ENCODE measurements around the gene LRRTM4. TPM values are rescaled to one million over a fixed set of nuclear protein-coding genes. Genes with fewer than 3 reads are reported as not detected.

The LRRTM4 gene
- total and polyA plus RNA-seq, 2 experiments from 2014 or later = 4.5 to 15.4 TPM

GRCh38 chr2:76760367-76760704, 761.8 kb downstream of the LRRTM4 start:
- DNase-seq (ENCODE audit: low spot score) (no peak), ATAC-seq (no peak)
- Mint-ChIP-seq H3K27ac (peak overlapping the region; percentile 58; the same call in 1 of the 2 replicates), H3K4me1 (peaks cover 24% of the 10 kb centered on the region), H3K4me3 (no peak overlapping the region), H3K36me3 (ENCODE audit: low read depth) (no peaks in the 10 kb centered on the region), H3K27me3 (ENCODE audit: insufficient read depth, low read depth, poor library complexity) (no peaks in the 10 kb centered on the region), H3K9me3 (no peaks in the 10 kb centered on the region)
- peaks cover 4% of the 10 kb centered on the region; the same call in 1 of the 2 replicates for H3K9me2 ChIP-seq (ENCODE audit: insufficient read depth)
- H3K4me1 ChIP-seq (ENCODE audit: insufficient read depth) = peaks cover 19% of the 10 kb centered on the region
- H3K79me2 ChIP-seq (replicated peaks; ENCODE audit: insufficient read depth) = no peaks in the 10 kb centered on the region
- H3K4me3 ChIP-seq = no peak overlapping the region
- H3K27me3 ChIP-seq (ENCODE audit: insufficient read depth) = no peaks in the 10 kb centered on the region
- TF ChIP-seq STAT1 (IDR thresholded peaks at IDR 0.05; ENCODE audit: unreplicated experiment) (no peak), JUNB (IDR thresholded peaks at IDR 0.05; ENCODE audit: unreplicated experiment) (no peak), EZH2 (IDR thresholded peaks at IDR 0.05; ENCODE audit: low read depth, unreplicated experiment) (no peak), EZH2phosphoT487 (IDR thresholded peaks at IDR 0.05; ENCODE audit: unreplicated experiment) (no peak), ZNF331 (CRISPR knock-in tag; IDR thresholded peaks at IDR 0.05; ENCODE audit: low read depth) (no peak), ZNF114 (CRISPR knock-in tag; IDR thresholded peaks at IDR 0.05) (no peak), CTCF (conservative IDR thresholded peaks at IDR 0.05; ENCODE audit: low read depth in 2 of 2) (no peak), CREB1 (CRISPR knock-in tag; IDR thresholded peaks at IDR 0.05; ENCODE audit: low read depth) (no peak), NANOG (IDR thresholded peaks at IDR 0.05; ENCODE audit: borderline replicate concordance) (no peak), REST (IDR thresholded peaks at IDR 0.05; ENCODE audit: unreplicated experiment) (no peak), POLR2AphosphoS5 (IDR thresholded peaks at IDR 0.05; ENCODE audit: low read depth) (no peak), ZNF462 (CRISPR knock-in tag; IDR thresholded peaks at IDR 0.05) (no peak)
- TF ChIP-seq, protein P1, sequence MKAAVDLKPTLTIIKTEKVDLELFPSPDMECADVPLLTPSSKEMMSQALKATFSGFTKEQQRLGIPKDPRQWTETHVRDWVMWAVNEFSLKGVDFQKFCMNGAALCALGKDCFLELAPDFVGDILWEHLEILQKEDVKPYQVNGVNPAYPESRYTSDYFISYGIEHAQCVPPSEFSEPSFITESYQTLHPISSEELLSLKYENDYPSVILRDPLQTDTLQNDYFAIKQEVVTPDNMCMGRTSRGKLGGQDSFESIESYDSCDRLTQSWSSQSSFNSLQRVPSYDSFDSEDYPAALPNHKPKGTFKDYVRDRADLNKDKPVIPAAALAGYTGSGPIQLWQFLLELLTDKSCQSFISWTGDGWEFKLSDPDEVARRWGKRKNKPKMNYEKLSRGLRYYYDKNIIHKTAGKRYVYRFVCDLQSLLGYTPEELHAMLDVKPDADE (IDR thresholded peaks at IDR 0.05) = no peak
- no peaks in the 10 kb centered on the region for H3K36me3 ChIP-seq (ENCODE audit: insufficient read depth)
- no peak overlapping the region for H3K27ac ChIP-seq (ENCODE audit: low read depth)
- no peaks in the 10 kb centered on the region for H3F3A ChIP-seq (replicated peaks; ENCODE audit: low read depth)
- no peaks in the 10 kb centered on the region for H4K20me1 ChIP-seq (replicated peaks; ENCODE audit: insufficient read depth)
- H3K4me2 ChIP-seq = no peak overlapping the region
- no peak overlapping the region for H2AFZ ChIP-seq
